ENCODE measurements around the gene CACNA1B. TPM values are rescaled to one million over a fixed set of nuclear protein-coding genes. Genes with fewer than 3 reads are reported as not detected.

Gene CACNA1B
- total and polyA plus RNA-seq, 11 donors = 0.03 to 0.25 (median 0.13) TPM

DNA sequence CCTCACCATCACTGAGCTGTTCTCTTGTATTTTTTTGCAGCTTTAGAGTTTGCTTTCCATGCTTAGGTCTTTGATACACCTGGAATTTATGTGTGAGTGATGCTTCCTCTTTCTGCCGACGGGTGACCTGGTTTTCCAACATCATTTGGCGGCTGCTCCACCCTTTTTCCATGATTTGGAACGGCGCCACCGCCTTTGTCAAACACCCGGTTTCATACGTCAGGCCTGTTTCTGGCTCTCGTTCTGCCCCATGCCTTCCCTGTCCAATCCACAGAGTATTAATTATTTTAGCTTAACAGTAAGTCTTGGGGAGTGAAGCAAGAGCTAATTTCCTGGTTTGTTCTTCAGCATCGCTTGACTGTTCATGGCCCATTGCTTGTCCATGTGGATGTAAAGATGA, 30.2 kb downstream of the CACNA1B start:
- ATAC-seq (no peak), DNase-seq (no peak)
- Histone ChIP-seq H3K9me3 (peaks cover 0 to 2% (median 0%) of the 10 kb centered on the region in 12 donors), H3K27ac (no peak overlapping the region), H3K4me3 (no peak overlapping the region), H3K27me3 (peaks cover 0 to 37% (median 0%) of the 10 kb centered on the region in 9 donors), H3K4me1 (no peaks in the 10 kb centered on the region), H3K36me3 (no peaks in the 10 kb centered on the region)
- TF ChIP-seq CTCF (IDR thresholded peaks at IDR 0.05) = no peak
- no peak for TF ChIP-seq POLR2A (IDR thresholded peaks at IDR 0.05)
- intact Hi-C loops (cut with DNase I) = no loop called here
- WGBS, 4 donors = 75 to 79% (median 77%) methylated on average over 10 of the region's 10 CpGs

- no peaks in the 10 kb centered on the region for H3K9me3 ChIP-seq
- H3K4me3 ChIP-seq = no peak overlapping the region
- no peaks in the 10 kb centered on the region for H3K36me3 ChIP-seq
- intact Hi-C loops (cut with DNase I) = no loop called here
- no peaks in the 10 kb centered on the region for H3K4me1 ChIP-seq
- no peak overlapping the region for H3K27ac ChIP-seq
- ATAC-seq = no peak
- DNase-seq = no peak
- TF ChIP-seq CTCF (IDR thresholded peaks at IDR 0.05) (no peak), POLR2A (IDR thresholded peaks at IDR 0.05) (no peak)
- WGBS, 4 donors = 73 to 84% (median 79%) methylated on average over 2 to 3 of the region's 3 CpGs
- H3K27me3 ChIP-seq = peaks cover 0 to 28% (median 0%) of the 10 kb centered on the region in 9 donors
Measured at GRCh38 chr9:137912671-137913070, 35.1 kb downstream of the CACNA1B start.

DNA sequence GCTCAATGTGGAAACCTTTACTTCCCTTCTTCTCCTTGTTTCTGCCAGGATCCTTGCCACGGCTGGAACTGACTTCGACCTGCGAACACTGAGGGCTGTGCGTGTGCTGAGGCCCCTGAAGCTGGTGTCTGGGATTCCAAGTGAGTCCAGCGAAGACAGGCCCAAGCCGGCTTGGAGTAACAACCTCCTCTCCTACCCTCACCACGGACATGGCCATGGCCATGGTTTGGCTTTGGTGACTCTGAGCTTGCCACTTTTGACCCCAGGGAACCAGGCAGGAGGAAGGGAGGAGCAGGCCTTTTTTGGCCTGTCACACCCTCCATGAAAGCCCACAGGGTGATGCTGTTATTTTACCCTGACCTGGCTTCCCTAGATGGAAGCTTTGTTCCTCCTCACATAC, 35.5 kb downstream of the CACNA1B start:
- peaks cover 0 to 28% (median 0%) of the 10 kb centered on the region in 9 donors for H3K27me3 ChIP-seq
- WGBS, 4 donors = 86 to 92% (median 88%) methylated on average over 7 of the region's 7 CpGs
- intact Hi-C loops (cut with DNase I) = no loop called here
- H3K4me3 ChIP-seq = no peak overlapping the region
- H3K27ac ChIP-seq = no peak overlapping the region
- H3K4me1 ChIP-seq = peaks cover 0 to 1% (median 0%) of the 10 kb centered on the region in 12 donors
- no peak for DNase-seq
- H3K36me3 ChIP-seq = no peaks in the 10 kb centered on the region
- TF ChIP-seq POLR2A (IDR thresholded peaks at IDR 0.05) (no peak), CTCF (IDR thresholded peaks at IDR 0.05) (no peak)
- no peak for ATAC-seq
- H3K9me3 ChIP-seq = no peaks in the 10 kb centered on the region

DNA sequence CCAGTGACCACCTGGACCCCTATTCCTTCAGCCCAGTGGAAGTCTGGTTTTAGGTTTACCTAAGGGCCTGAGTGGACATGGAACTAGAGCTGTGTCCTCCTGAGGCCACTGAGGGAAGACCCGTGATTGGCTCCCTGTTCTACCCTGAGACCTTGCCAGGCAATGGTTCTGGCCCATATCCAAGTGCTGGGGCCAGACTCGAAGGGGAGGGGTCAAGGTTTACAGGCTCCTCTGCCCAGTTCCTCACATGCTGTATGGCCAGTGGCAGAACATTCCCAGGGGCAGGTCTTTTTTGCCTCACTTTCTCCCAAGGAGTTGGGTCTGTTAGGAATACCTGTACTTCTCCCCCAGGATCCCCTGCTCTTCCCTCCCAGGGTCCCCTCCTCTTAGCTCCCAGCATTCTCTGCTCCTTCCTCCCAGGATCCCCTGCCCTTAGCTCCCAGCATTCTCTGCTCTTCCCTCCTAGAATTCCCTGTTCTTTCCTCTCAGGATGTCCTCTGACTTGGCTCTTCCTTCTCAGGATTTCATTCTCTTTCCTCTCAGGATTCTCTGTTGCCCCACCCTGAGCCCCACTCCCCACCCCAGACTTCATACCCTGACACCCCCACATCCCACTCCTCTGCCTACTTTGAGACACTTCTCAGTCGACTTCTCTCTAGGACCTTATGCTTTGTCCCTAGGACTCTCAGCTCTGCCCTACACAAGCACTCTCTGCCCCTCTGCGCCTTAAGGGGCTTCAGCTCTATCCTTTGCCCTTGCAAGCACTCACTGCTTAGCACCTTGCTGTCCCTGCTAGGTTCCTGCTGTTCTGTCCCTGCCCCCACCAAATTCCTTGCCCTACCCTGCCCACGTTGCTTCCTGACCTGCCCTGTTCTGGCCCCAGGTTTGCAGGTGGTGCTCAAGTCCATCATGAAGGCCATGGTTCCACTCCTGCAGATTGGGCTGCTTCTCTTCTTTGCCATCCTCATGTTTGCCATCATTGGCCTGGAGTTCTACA, 36.5 kb downstream of the CACNA1B start:
- peaks cover 0 to 28% (median 0%) of the 10 kb centered on the region in 9 donors for H3K27me3 ChIP-seq
- H3K4me3 ChIP-seq = no peak overlapping the region
- H3K9me3 ChIP-seq = no peaks in the 10 kb centered on the region
- H3K4me1 ChIP-seq = peaks cover 0 to 11% (median 4%) of the 10 kb centered on the region in 12 donors
- no peak for ATAC-seq
- no peak for TF ChIP-seq POLR2A (IDR thresholded peaks at IDR 0.05)
- TF ChIP-seq CTCF (IDR thresholded peaks at IDR 0.05) = no peak
- intact Hi-C loops (cut with DNase I) = no loop called here
- no peaks in the 10 kb centered on the region for H3K36me3 ChIP-seq
- H3K27ac ChIP-seq = no peak overlapping the region
- DNase-seq = peak in 1 of 5 donors; percentile 38
- WGBS, 4 donors = 59 to 75% (median 67%) methylated on average over 5 of the region's 5 CpGs
